HG02938 (cell line): Measurements from ENCODE around the gene SMPX.

Experiments used
- ATAC-seq: cut with Tn5 transposase; IDR thresholded peaks from one replicate; pipeline ENCODE4 v1.9.1; 2021; ENCODE audit warnings: mild to moderate bottlenecking, moderate library complexity; ENCODE audit not compliant: unreplicated experiment

Gene SMPX

DNA sequence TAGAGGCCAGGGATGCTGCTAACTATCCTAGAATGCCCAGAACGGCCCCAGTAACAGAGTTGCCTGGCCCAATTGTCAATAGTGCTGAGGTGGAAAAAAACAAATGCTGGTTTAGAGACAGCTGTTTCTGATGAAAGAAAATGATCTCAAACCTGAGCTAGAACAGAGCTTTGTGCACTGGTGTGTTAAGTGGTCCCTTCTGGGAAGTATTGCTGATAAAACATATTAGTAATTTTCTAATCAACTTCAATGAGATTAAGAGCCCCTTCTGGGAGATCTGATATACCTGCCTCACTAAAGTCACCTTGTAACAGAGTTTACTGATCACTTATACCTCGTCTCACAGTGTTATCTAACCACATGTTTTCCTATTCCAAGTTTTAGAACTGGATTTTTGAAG lies 42.1 kb downstream of the SMPX start:
- ATAC-seq = no peak

DNA sequence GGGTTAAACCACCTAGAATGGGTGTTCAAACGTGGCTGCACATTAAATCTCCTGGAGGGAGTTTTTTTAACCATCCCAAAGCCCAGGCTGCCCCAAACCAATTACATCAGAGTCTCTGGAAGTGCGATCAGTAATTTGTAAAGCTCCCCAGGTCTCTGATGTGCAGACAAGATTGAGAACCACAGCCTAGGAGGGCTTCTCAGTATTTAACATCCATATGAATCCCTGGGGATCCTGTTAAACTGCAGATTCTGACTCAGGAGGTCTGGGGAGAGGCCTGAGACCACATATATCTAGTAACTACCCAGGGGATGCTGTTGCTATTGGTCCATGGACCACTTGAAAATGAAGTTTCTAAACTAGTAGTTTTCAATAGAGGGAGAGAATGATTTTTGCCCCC lies 42.6 kb downstream of the SMPX start:
- ATAC-seq = no peak

DNA sequence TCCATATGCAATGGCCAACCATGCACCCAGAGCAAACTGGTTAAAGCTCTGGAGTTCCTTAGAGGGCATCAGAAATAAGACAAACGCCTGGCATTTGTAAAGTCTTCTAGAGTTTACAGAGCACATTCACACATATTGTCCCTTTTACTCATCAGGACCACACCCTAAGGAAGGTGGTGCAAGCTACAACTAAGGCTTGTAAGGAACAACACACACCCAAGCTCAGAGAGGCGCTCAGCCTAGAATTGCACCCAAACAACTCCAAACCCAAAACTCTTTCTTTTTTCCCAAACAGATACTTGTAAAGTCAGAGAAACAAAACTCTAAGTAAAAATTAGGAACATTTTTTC lies 46.1 kb downstream of the SMPX start:
- ATAC-seq = no peak

DNA sequence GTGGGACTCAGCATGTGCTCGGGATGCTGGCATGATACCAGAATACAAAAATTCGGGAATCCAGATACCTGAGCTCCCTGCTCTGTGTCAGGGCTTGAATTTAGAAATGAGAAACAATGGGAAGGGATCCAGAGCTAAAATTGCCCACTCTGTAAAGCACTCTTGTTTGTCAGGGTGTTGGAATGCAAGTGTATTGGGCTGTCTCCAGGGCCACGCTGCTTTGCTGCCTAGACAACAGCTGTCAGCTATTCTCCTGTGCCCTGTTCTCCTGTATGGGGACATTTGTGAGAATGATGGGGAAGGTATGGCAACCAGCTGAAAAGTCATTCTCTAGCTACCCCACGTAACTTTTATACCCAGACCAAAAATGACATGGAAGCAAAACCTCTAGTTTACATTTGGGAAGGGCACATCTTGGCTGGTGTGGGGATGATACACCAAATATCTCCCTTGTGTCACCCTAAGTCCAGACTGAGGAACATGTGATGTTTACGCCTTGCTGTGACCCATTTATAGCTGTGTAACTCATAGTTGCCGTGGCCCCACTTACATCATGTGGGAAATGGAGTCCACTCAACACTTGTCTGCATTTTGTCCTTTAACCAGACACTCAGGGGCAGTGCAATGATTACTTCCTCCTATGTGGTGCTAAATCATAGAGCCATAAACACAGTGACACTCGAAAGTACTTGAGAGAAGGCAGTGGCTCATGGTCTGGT lies 46.6 kb downstream of the SMPX start:
- no peak for ATAC-seq

DNA sequence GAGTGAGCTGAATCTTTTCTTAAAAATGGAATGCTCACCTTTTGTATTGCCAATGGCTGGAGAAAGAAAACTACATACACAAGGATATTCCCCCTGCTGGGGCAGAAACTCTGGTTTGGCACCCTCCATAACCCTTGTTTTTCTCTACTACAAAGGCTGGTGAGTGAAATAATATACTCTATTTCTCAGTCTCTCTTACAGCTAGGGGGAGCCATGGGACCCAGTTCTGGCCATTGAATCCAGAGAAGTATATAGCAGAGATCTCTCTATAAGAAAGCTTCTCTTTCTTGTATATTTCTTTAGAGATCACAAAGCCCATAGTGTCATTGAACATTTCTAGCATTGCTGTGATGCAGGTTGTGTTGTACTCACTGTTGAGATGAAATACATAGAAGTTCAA lies 49.8 kb downstream of the SMPX start:
- no peak for ATAC-seq

DNA sequence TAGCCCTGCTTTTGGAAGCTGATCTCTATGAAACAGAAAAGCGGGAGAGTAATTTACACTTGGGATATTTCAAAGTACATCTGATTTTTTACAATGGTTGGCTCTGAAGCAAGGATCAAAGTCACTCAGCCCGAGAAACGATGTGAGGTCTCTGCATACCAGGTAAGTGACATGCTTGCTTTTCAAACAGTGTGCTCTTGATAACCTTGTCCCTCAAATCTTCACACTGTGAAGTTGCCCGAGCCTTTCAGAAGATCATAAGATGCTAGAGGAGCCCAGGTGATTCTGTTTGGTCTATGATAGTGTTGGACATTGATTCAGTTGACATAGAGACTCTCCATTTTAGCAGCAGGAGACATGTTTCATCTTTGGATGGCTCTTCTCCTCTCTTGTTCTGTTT lies 52.7 kb downstream of the SMPX start:
- ATAC-seq = no peak

GRCh38 chrX:21702725-21703124 lies 55.2 kb downstream of the SMPX start:
- ATAC-seq = no peak

DNA sequence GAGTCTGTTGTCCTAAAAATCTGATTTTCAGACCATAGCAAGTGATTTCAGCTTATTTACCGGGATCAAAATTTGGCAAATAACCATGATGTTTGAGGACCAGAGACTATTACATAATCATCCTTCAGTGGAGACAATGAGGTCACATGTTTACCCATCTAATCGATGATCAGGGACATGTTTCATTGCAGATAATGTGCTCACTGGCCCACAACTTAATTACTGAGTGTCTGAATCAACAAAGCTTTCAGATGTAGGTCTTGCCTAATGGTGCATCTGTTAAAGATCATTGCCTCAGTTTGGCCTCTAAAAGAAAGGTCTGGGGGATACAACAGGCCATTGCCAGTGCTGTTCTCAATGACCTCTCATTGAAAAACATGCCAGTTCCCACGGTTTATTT lies 56.9 kb downstream of the SMPX start:
- no peak for ATAC-seq

DNA sequence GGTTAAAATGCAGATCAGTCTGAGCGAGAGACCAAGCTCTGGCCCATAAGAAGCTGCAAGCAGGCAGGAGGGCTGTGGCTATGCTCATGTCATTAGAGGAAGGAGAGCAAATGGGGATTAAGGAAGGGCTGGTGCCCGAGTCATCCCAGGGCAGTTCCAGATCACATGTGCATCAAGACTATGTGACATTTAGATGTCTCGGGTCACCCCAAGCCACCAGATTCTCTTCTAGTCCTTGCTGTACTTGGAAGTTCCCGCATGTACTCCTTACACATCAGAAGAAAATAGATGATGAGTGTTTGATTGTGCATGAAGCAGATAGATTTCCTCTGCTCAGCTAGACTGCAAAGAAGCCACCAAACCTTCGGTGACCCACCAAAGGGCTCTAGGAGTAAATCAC lies 57.6 kb downstream of the SMPX start:
- no peak for ATAC-seq

DNA sequence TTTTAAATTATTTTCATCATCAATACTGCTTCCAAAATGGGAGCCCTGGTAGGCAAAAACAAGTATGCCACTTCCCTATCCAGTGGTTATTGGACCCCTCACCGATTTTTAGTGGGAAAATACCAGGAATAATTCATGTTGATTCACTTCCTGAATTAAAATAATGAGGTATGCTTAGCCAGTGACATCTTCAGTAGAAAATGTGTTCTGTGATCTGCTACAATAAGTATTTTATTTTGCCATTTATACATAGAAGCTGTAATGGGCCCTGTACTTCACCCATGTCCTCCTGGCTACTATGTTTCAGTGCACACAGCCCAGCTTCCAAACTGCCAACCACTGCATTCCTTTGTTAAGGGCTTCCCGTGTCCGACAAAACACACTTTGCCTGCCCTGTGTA lies 58.8 kb downstream of the SMPX start:
- ATAC-seq = no peak

GRCh38 chrX:21698272-21698671 lies 59.6 kb downstream of the SMPX start:
- ATAC-seq = no peak

- no peak for ATAC-seq
Observed at GRCh38 chrX:21691512-21692018, 66.4 kb downstream of the SMPX start.

DNA sequence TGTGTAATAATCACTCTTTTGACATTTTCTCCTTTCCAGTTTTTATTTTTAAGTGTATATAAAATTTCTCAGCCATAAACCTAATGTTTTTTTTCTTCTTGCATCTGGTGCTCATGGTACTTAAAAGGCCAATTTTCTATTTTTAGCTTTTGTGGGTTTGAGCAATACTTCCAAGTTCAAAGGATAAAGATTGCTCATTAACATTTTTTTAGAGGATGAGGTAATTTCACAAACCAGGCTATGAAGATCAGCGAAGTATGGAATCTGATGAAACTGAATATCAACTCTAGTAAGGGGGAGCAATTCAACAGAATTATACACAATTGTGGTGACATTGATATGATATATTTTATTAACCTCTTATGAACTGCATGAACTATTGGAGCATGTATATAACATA lies 74.0 kb downstream of the SMPX start:
- ATAC-seq = no peak

- no peak for ATAC-seq
Observed at GRCh38 chrX:21678048-21678612, 79.8 kb downstream of the SMPX start.

DNA sequence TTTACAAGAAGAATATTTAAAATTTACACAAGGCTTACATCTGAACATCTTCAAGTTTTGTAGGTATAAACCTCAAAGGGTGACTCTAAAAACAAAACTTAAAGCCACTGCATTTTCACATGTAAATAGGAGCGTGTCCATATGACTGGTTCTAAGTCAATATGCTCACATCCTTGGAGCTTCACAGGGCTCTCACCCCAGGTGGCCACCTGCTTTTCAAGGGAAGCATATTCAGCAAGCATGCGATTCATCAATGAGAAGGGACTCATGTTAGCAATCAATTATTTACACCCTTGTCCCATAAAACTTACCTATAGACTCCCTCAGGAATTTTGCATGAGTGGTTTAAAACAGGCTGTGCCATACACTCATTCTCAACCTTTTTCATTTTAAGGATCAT lies 82.0 kb downstream of the SMPX start:
- no peak for ATAC-seq

- ATAC-seq = no peak
Observed at GRCh38 chrX:21674430-21675186, 83.3 kb downstream of the SMPX start.

GRCh38 chrX:21666679-21667078 lies 91.2 kb downstream of the SMPX start:
- ATAC-seq = no peak

DNA sequence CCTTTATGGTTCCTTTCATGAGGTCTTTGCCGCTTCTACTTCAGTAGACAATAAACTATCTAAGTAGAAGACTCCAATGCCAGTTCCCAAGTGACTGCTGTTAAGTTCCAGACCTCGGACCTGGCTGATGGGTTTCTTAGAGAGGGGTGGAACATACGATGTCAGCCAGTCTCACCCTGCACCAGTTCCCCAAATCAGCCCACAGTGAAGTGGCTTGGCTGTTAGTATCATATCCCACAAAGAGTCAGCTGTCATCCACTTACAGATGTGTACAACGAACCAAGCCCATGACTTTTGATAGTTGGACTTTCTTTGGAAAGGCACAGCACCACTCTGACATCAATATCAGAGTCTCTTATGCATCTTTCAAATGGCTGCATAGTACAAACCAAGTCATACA lies 91.7 kb downstream of the SMPX start:
- no peak for ATAC-seq

DNA sequence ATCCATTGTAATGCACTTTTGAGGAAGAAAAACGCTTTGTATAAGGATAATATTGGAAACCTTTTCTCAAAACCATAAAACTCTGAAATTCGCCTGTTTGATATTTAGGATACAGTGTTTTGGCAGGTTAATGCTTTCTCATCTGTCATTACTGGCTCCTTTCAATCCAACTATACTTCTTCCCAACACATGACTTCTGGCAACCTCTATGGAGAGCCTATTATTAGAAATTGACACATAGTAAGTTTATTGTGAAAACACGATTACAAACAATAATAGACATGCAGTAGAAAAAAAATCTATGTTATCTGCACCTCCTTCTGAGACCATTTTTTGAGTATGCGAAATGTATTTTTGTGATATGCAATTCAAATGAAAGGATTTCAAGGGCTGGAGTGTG lies 95.2 kb downstream of the SMPX start:
- no peak for ATAC-seq

DNA sequence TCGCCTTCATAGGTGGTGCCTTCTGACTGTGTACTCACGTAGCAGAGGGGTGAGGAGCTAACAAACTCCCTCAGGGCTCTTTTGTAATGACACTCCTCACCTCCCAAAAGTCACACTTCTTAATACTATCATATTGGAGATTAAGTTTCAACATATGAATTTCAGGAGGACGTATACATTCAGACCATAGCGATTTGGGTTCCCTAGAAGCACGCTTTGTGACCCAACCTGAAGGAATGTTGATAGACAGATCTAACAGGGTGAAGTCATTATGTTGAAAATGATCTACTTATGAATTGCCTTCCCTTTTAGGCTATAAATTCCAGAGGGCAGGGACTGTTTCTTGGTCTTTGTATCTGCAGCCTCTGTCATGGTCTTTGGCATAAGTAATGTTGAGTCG lies 96.6 kb downstream of the SMPX start:
- no peak for ATAC-seq

GRCh38 chrX:21660156-21660555 lies 97.8 kb downstream of the SMPX start:
- ATAC-seq = no peak

DNA sequence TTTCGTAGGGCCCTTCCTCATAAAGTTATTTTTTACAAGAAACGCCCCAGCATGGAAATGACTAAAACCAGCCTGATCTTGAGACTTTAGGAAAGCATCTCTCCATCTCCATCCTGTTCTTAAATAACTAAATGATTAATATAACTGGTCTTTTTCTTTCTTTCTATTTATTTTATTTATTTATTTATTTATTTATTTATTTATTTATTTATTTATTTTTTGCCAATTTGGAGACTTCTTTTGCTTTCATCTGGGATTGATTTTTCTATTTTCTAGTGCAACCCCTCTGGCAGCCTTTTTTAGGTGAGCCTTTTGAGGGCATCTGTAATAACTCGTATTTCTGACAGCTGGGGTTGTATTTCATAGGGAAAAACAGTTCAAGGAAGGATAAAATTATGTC lies 98.6 kb downstream of the SMPX start:
- no peak for ATAC-seq
